SW480 (cell line): Measurements from ENCODE around the gene ITFG1.
"Not testable (repeated sequence)": the region's sequence is repeated elsewhere in the genome, so short reads cannot be mapped to it uniquely, and the experiment has no call there.

Source experiments
- DNase-seq: peaks from one replicate; pipeline ENCODE4 v3.0.0-alpha.2; 2016; ENCODE audit warnings: low spot score

The ITFG1 gene

DNA sequence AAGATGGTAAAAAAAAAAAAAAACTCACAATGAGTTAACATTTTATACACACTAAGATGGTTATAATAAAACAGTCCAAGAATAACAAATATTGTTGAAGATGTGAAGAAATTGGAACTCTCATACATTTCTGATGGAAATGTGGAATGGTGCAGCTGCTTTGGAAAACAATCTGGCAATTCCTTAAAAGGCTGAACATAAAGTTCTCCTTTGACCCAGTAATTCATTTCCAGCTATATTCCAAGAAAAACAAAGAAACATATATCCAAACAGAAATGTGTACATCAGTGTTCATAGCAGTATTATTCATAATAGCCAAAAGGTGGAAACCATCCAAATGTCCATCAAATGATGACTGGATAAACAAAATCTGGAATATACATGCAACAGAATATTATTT lies 219.8 kb downstream of the ITFG1 start:
- DNase-seq, result no peak

GRCh38 chr16:47236716-47237115 lies 224.1 kb downstream of the ITFG1 start:
- no peak for DNase-seq

DNA sequence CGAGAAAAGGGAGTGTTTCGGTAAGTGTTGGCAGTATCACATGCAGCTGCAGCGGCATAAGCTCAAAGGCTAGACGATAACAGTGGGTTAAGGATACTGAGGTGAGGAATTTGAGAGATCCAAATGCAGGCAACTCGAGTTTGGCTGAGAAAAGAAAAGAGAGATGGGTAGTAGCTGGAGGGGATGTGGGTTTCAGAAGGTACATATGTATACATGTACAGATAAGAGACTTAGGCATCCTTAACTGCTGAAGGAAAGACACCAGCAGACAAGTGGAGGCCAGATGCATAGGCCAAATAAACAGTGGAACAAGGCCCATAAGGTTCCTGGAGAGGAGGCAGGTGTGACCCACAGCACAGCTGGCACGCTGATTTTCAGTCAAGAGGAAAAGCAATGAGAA lies 230.6 kb downstream of the ITFG1 start:
- DNase-seq, result no peak

- no peak for DNase-seq
Observed at GRCh38 chr16:47229053-47230050, 231.5 kb downstream of the ITFG1 start.

GRCh38 chr16:47228241-47228640 lies 232.6 kb downstream of the ITFG1 start:
- DNase-seq, result no peak

GRCh38 chr16:47213761-47214440 lies 247.0 kb downstream of the ITFG1 start:
- DNase-seq, result no peak

DNA sequence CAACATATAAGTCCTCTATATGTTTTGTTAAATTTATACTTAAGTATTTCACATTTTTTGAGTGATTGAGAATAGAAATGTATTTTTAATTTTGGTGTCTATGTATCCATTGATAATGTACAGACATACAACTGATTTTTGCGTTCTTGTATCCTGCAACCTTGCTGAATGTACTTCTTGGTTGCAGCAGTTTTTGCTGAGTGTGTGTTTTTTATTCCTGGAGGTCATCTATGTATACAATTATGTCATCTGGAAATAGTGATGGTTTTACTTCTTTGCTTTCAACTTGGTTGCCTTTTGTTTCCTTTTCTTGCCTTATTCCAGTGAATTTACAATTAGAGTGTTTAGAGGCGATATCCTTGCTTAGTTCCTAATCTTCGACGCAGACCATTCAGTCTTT lies 249.6 kb downstream of the ITFG1 start:
- no peak for DNase-seq

- DNase-seq, result no peak
Observed at GRCh38 chr16:47204736-47205504, 255.9 kb downstream of the ITFG1 start.

GRCh38 chr16:47203433-47203832 lies 257.4 kb downstream of the ITFG1 start:
- not testable (repeated sequence) for DNase-seq

GRCh38 chr16:47198180-47198575 lies 262.7 kb downstream of the ITFG1 start:
- no peak for DNase-seq

- no peak for DNase-seq
Observed at GRCh38 chr16:47197536-47198179, 263.2 kb downstream of the ITFG1 start.

DNA sequence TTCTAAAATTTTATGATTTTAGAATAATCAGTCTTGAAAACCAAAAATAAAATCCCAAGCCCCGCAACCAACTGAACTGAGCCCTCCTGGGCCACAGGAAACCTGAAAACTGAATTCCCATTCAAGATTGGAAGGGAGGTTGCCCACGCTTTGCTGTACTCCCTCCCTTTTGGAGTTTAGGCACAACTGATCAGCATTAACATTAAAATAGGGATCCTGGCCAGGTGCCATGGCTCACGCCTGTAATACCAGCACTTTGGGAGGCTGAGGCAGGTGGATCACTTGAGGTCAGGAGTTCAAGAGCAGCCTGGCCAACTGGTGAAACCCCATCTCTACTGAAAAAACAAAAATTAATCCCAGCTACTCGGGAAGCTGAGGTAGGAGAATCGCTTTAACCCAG lies 264.4 kb downstream of the ITFG1 start:
- DNase-seq, result no peak

DNA sequence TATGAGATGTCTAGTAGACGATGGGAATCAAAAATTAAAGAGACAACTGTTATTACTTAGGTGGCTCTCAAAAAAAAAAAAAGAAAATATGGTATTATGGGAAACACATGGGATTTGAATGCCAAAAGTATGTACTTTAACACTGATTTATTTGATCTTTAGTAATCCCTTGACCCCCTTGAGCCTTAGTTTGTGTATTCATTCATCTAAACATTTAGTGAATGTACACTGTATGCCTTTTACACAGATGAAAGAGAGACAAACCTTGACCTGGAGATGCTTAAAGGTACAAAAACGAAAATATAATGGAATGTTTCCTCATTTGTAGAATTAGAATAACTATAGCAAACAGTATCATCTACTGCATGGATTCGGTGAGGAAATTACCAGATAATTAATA lies 278.5 kb downstream of the ITFG1 start:
- no peak for DNase-seq

DNA sequence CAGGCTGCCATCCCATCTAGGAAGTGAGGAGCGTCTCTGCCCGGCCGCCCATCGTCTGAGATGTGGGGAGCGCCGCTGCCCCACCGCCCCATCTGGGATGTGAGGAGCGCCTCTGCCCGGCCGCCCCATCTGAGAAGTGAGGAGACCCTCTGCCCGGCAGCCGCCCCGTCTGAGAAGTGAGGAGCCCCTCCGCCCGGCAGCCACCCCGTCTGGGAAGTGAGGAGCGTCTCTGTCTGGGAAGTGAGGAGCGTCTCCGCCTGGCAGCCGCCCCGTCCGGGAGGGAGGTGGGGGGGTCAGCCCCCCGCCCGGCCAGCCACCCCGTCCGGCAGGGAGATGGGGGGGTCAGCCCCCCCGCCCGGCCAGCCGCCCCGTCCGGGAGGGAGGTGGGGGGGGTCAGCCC lies 279.8 kb downstream of the ITFG1 start:
- DNase-seq, result not testable (repeated sequence)

DNA sequence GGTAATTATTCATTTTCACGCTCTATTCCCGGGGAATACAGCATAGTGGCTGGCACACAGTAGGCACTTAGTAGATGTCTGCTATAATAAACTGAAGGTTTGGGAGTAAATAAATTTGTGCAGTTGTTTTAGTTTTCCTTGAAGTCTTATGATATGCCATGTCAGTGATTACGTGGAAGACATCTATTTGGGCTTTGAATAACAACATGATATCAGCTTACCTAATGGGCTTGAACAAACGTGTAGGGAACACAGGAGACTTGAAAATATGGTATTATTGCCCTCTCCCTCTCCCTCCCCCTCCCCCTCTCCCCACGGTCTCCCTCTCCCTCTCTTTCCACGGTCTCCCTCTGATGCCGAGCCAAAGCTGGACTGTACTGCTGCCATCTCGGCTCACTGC lies 280.8 kb downstream of the ITFG1 start:
- DNase-seq, result no peak

GRCh38 chr16:47175152-47175551 lies 285.7 kb downstream of the ITFG1 start:
- no peak for DNase-seq

- DNase-seq, result no peak
Observed at GRCh38 chr16:47162670-47163420, 298.0 kb downstream of the ITFG1 start.

GRCh38 chr16:47161464-47161863 lies 299.4 kb downstream of the ITFG1 start:
- DNase-seq, result no peak

DNA sequence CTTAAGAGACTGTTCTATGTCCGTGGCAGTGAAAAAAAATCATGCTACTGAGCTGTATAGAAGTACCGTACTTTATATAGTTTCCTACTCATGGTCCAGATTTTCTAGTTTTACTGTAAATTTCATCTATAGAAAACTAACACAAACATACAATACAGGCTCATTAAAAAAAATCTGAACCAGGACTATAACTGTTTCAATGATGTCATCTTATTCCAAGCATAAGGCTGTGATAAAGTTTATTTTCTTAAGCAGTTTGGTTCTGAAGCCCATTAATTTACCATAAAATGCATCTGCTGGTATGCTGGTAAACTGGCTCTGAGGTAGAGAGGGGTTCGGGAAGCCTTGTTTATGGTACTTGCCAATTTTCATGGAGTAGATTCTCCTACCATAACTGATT lies 300.4 kb downstream of the ITFG1 start:
- no peak for DNase-seq

- DNase-seq, result no peak
Observed at GRCh38 chr16:47158992-47159391, 301.9 kb downstream of the ITFG1 start.

DNA sequence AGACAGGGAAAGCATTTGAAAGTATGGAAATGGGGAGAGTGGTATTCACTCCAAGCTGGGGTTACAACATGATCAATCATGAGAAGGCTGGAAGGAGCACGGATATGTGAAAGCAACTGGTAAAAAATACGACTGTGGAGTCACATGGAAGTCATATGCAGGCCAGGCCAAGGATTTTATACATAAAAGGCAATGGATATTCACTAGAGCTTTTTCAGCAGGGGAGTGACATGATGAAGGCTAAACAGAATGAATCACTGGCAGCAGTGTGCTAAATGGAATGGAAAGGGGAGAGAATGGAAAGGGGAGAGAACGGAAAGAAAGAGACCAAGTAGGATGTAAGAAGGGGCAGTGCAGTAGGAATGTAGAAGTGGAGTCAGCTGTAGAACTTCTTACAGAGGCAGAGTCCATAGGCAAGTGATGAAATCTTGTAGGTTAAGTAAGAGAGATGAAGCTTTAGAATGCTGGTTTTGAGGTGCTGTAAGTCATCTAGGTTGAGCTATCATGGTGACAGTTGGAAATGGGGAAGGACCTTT lies 304.1 kb downstream of the ITFG1 start:
- DNase-seq, result no peak
